Measurements from ENCODE around the gene SYNGAP1. TPM values are rescaled to one million over a fixed set of nuclear protein-coding genes. Genes with fewer than 3 reads are reported as not detected.

SYNGAP1 gene
- total and polyA plus RNA-seq, 9 of the 15 experiments (the other 6 are each of a cell fraction or from before 2014, with no cell fraction given) = 0.01 to 22.8 (median 3.2) TPM

DNA sequence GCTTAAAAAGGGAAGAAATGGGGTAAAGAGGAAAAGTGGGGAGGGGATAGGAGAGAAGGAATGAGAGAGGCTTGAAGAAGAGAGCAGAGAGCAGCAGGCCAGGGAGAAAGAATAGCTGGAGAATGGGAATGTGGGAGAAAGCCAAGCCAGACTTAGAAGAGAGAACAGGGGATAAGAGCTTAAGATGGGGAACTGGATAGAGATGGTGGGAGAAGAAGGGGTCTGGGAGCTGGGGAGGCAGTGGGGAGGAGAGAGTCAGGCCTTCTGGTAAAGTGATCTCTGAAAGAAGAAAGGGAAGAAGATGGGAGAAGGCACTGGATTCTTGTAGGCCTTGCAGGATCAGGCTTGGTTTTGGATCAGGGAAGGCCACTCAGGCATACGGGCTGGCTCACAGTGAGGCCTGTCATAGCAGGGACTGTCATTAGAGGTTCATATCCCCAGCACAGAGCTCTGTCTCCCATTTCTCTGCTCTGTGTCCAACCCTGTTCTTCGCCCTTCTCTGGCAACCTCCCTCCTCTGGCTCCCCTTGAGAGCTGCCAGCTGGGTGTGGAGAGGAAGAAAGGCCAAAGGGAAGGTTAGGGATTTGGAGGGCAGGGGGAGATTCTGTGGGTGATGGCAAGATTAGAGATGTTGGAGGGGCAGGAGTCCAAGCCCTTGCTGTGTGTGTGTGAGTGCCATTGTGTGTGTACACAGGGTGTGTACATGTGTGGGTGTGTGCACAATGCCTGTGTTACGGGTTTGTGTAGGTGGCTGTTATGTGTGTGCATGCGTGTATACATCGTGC lies 9.3 kb downstream of the SYNGAP1 start (continued):
- TF ChIP-seq, protein P1, sequence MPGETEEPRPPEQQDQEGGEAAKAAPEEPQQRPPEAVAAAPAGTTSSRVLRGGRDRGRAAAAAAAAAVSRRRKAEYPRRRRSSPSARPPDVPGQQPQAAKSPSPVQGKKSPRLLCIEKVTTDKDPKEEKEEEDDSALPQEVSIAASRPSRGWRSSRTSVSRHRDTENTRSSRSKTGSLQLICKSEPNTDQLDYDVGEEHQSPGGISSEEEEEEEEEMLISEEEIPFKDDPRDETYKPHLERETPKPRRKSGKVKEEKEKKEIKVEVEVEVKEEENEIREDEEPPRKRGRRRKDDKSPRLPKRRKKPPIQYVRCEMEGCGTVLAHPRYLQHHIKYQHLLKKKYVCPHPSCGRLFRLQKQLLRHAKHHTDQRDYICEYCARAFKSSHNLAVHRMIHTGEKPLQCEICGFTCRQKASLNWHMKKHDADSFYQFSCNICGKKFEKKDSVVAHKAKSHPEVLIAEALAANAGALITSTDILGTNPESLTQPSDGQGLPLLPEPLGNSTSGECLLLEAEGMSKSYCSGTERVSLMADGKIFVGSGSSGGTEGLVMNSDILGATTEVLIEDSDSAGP (CRISPR knock-in tag; IDR thresholded peaks at IDR 0.05) = 0 out of 2 replicates have a peak, but pooled peaks have one; percentile 14

DNA sequence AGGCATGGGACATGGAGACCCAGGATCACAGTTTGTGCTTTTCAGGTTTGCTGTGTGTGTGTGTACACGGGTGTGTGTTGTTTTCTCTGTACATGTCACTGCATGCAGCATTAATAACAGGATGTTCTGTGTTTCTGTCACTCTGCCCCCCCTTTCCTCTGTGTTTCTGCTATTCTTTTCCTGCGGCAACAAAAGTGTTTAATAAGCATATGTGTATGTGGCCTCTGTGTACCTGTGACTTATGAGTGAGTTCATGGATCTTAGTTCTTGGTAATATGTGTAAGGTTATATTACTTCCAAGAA lies 9.8 kb downstream of the SYNGAP1 start:
- WGBS (ENCODE audit: insufficient coverage, low coverage, missing lambda C conversion rate) = 57% methylated on average over 2 of the region's 2 CpGs
- DNase-seq (ENCODE audit: extremely low read depth in 1 of 4, low spot score in 3 of 4) = no peak

More for the DNA sequence above, 9.8 kb downstream of the SYNGAP1 start:
- H3K36me3 ChIP-seq (ENCODE audit: control insufficient read depth, insufficient read depth, low read length) = no peaks in the 10 kb centered on the region
- in situ Hi-C loops (cut with MboI) = no loop called here
- H3K9ac ChIP-seq (ENCODE audit: insufficient read depth in 1 of 2, low read depth in 2 of 2, low read length in 2 of 2) = no peak overlapping the region
- no peak for TF ChIP-seq MAFF (IDR thresholded peaks at IDR 0.05; ENCODE audit: low read length)
- TF ChIP-seq RFX7 (CRISPR knock-in tag; IDR thresholded peaks at IDR 0.05) = no peak
- no peak for TF ChIP-seq BRCA1 (IDR thresholded peaks at IDR 0.05)
- TF ChIP-seq BRCA1 (CRISPR knock-in tag; IDR thresholded peaks at IDR 0.05) = peak; percentile 4; the same call in 1 of the 2 replicates
- no peak for TF ChIP-seq NR1H2 (CRISPR knock-in tag; IDR thresholded peaks at IDR 0.05)
- no peak for TF ChIP-seq MAFG (tag; conservative IDR thresholded peaks at IDR 0.05)
- peak; percentile 35; the same call in 1 of the 2 replicates for TF ChIP-seq ZNF316 (IDR thresholded peaks at IDR 0.05)
- no peak for TF ChIP-seq RB1 (IDR thresholded peaks at IDR 0.05; ENCODE audit: low read depth)
- TF ChIP-seq CSDE1 (IDR thresholded peaks at IDR 0.05) = no peak
- no peak for TF ChIP-seq NFATC3 (IDR thresholded peaks at IDR 0.05)
- no peak for TF ChIP-seq ZNF134 (CRISPR knock-in tag; conservative IDR thresholded peaks at IDR 0.05)
- TF ChIP-seq ZNF445 (CRISPR knock-in tag; IDR thresholded peaks at IDR 0.05; ENCODE audit: low read depth) = no peak
- no peak for TF ChIP-seq RBM14 (IDR thresholded peaks at IDR 0.05; ENCODE audit: borderline replicate concordance, insufficient read depth, low read depth, low read length)
- TF ChIP-seq, protein P2, sequence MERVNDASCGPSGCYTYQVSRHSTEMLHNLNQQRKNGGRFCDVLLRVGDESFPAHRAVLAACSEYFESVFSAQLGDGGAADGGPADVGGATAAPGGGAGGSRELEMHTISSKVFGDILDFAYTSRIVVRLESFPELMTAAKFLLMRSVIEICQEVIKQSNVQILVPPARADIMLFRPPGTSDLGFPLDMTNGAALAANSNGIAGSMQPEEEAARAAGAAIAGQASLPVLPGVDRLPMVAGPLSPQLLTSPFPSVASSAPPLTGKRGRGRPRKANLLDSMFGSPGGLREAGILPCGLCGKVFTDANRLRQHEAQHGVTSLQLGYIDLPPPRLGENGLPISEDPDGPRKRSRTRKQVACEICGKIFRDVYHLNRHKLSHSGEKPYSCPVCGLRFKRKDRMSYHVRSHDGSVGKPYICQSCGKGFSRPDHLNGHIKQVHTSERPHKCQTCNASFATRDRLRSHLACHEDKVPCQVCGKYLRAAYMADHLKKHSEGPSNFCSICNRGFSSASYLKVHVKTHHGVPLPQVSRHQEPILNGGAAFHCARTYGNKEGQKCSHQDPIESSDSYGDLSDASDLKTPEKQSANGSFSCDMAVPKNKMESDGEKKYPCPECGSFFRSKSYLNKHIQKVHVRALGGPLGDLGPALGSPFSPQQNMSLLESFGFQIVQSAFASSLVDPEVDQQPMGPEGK (CRISPR knock-in tag; IDR thresholded peaks at IDR 0.05; ENCODE audit: borderline replicate concordance) = no peak
- no peak for TF ChIP-seq SREBF1 (IDR thresholded peaks at IDR 0.05; ENCODE audit: borderline replicate concordance, low read depth, low read length)
- TF ChIP-seq, protein P3, sequence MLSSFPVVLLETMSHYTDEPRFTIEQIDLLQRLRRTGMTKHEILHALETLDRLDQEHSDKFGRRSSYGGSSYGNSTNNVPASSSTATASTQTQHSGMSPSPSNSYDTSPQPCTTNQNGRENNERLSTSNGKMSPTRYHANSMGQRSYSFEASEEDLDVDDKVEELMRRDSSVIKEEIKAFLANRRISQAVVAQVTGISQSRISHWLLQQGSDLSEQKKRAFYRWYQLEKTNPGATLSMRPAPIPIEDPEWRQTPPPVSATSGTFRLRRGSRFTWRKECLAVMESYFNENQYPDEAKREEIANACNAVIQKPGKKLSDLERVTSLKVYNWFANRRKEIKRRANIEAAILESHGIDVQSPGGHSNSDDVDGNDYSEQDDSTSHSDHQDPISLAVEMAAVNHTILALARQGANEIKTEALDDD (IDR thresholded peaks at IDR 0.05) = no peak
- TF ChIP-seq ETV1 (tag; conservative IDR thresholded peaks at IDR 0.05; ENCODE audit: low read depth) = no peak
- FAIRE-seq (no peak), ATAC-seq (no peak)
- no peak overlapping the region for H3K4me3 ChIP-seq
- no peak overlapping the region for H2AFZ ChIP-seq (ENCODE audit: low read depth, low read length)
- peaks cover 45% of the 10 kb centered on the region for H3K79me2 ChIP-seq (ENCODE audit: control insufficient read depth, insufficient read depth, low read length)
- no TSS peak for BruUV-seq (replicated peaks)
- intact Hi-C loops (cut with micrococcal nuclease) = loop anchor here (5.0 to 10.0 kb wide), 4 partner anchors 55 to 305 kb away; partner anchors contain the start of genes BAK1 and RGL2
- ChIA-PET CTCF (ENCODE audit: low intra/inter-chr PET ratio) (interaction anchor here (0.6 kb wide), 1 partner anchor 10 kb away, joined by 3 read pairs; no protein-coding TSS in a partner anchor), POLR2A (interaction anchor here (0.6 kb wide), 1 partner anchor 285 kb away, joined by 3 read pairs; no protein-coding TSS in a partner anchor)
- H3K4me2 ChIP-seq (ENCODE audit: insufficient read depth, low read length) = peak overlapping the region; percentile 82
- no peaks in the 10 kb centered on the region for H3K27me3 ChIP-seq (ENCODE audit: control insufficient read depth in 2 of 2, insufficient read depth in 2 of 2, low read length in 2 of 2)
- no peaks in the 10 kb centered on the region for H3K9me1 ChIP-seq (ENCODE audit: control insufficient read depth, insufficient read depth, low read length)
- H3K9me3 ChIP-seq (replicated peaks; ENCODE audit: control insufficient read depth, insufficient read depth, low read depth, low read length) = no peaks in the 10 kb centered on the region
- H4K20me1 ChIP-seq (replicated peaks; ENCODE audit: control insufficient read depth, insufficient read depth, low read length) = no peaks in the 10 kb centered on the region; the same call in 1 of the 2 replicates
- H3K4me1 ChIP-seq (replicated peaks in 1 of 2; ENCODE audit: control insufficient read depth in 2 of 2, insufficient read depth in 2 of 2, low read length in 2 of 2) = peaks cover 48 to 59% of the 10 kb centered on the region in 2 experiments
- H3K27ac ChIP-seq (ENCODE audit: extremely low read depth, low read depth, low read length) = no peak overlapping the region; the same call in 2 of the 3 replicates
